HG02610 (cell line): ENCODE data around the gene CFD.

ENCODE experiments used
- ATAC-seq: cut with Tn5 transposase; IDR thresholded peaks from one replicate; pipeline ENCODE4 v1.9.1; 2021; ENCODE audit warnings: mild to moderate bottlenecking, moderate library complexity; ENCODE audit not compliant: unreplicated experiment

Gene CFD

GRCh38 chr19:903266-903797, 43.9 kb downstream of the CFD start:
- ATAC-seq, result no peak

GRCh38 chr19:904545-904944, 45.1 kb downstream of the CFD start:
- no peak for ATAC-seq

- ATAC-seq, result no peak
Observed at GRCh38 chr19:906480-906879, 47.0 kb downstream of the CFD start.

GRCh38 chr19:907183-907853, 47.9 kb downstream of the CFD start:
- ATAC-seq, result peak; percentile 36

GRCh38 chr19:911197-912033, 52.0 kb downstream of the CFD start:
- no peak for ATAC-seq

- no peak for ATAC-seq
Observed at GRCh38 chr19:912181-913079, 53.0 kb downstream of the CFD start.
